Activated CD4-positive, CD25-positive, alpha-beta regulatory T cell (primary cell): ENCODE data around the gene DENND6B.

ENCODE experiments used
- DNase-seq, 4 experiments: peaks; one replicate each; lab custom pipeline; 2025; lab: John Stamatoyannopoulos, UW

The DENND6B gene

GRCh38 chr22:50315289-50316113 lies 11.3 kb downstream of the DENND6B start:
- DNase-seq: no peak

DNA sequence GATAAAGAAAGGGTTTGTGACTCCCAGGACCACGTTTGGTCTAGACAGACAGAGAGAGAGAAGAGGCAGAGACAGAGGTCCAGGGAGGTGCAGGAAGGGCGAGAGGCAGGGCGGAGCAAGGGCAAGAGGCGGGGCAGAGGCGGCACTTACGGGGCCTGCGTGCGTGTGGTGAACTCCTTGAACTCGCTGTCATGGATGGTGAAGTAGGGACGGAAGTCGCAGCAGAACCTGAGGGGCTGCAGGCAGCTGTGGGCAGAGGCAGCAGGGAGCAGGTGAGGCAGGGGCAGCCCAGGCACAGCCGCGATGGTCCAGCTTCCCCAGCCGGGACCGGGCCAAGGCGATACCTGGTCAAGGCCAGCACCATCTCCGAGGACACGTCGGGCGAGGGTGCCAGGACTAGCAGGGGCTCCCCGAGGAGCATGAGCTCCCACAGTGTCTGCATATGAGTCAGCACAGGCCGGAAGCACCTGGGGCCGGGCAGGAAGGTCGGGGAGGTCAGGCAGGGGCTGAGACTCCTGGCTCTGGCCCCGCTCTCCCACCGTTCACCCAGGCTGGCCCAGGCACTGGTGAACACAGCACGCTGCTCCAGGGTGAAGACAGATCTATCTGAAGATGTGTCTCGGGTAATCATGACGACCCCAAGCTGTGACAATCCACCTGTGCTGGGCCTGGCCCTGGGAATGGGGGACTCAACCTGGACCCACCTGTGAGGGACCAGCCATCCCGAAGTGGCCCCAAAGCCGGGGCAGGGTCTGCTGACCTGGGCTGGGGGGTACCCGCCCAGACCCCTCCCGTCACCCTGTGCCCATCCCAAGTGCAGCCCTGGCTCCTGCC lies 12.1 kb downstream of the DENND6B start:
- DNase-seq: peak; percentile 39 to 64 (median 56)

GRCh38 chr22:50314081-50314454 lies 12.7 kb downstream of the DENND6B start:
- no peak for DNase-seq

DNA sequence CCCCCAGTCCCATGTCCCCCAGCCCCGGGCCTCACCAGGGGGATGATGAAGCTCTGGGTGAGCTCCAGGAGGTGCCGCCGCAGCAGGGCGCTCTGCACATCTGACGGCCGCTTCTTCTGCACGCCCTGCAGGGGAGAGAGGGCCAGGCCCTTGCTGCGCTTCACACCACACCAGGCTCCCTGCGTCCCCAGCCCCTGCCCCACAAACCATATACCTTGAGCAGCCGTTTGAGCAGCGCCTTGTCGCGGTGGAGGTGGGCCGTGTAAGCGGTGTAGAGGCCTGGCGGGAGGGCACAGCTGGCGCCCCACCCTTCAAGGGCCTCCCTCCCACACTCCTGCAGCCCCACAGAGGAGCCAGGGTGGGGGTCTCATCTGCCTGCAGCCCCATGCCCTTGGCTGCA lies 13.2 kb downstream of the DENND6B start:
- DNase-seq: no peak

DNA sequence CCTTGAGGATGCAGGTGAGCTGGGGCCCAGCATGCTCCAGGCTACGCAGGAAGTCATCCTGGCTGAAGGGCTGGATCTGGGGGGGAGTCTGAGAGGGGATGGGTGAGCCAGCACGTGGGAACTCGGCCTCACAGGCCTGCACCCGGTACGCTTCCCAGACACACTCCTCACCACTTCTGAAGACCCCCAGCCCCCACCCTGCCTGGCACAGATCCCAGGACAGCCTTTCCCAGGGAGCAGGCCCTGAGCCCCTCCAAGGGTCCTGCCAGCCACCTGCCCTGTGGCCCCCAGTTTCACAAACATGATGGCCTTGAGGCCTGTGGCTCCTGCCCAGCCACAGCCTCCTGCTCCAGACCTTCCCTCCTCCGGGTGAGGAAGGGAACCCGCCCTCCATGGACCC lies 13.8 kb downstream of the DENND6B start:
- DNase-seq: no peak

GRCh38 chr22:50312371-50312770 lies 14.4 kb downstream of the DENND6B start:
- DNase-seq: no peak

DNA sequence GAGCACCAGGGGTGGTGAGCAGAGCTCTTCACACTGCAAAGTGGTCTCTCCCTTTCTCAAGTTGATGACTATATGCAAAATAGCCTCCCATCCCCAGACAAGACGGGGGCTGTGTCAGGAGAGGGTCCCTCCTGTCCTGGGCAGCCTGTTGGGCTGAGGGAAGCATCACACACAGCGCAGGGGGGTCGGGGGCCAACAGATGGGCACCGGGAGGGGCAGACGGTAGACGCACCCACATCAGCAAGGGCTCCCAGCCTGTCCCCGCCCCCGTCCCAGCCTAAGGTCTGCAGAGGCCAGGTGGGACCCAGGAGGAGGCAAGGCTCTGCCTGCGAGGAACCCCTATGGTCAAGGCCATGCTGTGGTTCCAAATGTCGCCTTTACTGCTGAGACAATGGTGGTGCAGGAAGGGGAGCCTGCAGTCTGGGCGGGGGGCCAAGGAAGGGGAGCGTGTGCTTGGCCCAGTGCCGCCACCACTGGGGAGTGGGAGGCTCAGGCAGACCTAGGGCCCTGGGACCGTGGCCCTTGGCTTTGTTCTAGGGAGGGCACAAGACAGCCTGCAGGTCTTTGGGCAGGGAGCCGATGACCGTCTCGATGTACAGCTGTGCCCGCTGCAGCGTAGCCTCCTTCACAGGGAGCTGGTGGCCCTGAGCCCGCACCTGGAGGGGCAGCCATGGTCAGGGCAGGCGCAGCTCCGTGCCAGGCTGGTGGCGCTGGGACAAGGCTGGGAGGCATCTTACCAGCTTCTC lies 15.0 kb downstream of the DENND6B start:
- no peak for DNase-seq

DNA sequence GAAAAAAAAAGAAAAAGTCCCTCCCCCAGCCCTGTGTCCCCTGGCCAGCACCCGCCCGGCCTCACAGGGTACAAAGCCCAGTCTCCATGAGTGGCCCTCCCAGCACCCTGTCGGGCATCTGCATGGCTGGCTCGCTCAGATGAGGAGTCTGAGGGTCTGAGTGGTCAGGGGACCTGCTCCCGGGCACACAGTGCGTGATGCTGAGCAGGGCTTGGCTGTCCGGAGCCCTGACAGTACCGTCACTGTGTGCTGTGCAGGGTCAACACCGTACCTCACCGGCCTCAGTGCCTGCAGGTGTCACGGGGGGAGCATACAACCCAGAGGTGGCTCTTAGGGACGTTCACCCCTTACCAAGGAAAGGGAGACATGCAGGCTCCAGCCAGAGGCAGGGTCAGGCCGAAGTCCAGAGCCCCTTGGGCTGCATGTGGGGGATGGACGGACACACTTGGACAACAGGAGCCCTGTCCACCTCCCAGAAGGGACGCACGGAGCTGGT lies 15.8 kb downstream of the DENND6B start:
- DNase-seq: no peak

DNA sequence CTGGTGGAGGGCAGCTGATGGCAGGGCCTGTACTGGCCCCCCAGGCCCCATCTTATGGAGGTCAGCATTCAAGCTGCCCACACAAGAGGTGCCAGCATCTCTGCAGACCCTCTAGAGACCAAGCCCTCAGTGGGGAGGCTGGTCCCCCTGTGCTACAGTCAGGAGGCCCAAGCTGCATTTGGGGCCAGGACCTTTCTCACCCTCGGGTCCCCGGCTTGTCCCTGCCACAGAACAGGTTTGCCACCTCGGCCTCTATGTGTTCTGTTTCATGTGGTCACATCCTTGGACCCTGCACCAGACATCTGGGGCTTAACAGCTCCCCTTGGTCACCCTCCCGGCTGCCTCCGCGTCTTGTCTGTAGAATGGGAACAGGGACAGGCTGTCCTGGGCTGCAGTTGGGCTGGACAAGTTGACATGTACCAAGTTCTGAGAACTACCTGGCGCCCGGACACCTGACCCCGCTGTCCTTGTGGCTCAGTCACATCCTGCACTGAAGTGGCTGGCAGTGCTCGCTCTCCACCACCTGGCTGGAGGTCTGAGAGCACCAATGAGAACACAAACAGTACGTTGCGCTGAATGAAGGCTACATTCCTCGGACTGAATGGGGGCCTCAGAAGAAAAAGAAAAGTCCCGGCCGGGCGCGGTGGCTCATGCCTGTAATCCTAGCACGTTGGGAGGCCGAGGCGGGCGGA lies 16.6 kb downstream of the DENND6B start:
- DNase-seq: no peak

- no peak for DNase-seq
Observed at GRCh38 chr22:50309601-50309991, 17.2 kb downstream of the DENND6B start.

- no peak for DNase-seq
Observed at GRCh38 chr22:50308986-50309600, 17.7 kb downstream of the DENND6B start.

DNA sequence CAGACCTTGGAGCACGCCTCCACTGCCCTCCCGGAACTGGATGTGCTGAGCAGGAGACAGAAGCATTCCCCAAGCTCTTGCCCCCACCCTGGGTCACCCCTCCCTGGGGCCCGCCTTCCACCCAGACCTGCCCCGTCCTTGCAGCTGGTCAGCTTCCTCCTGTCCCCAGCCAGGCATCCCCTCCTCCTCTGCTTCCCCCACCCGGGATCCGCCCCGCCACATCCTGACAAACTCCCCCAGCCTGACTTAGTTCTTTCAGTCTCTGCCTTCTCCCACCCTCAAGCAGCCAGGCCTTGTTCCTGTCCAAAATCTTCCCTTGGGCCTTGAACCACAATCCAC lies 18.2 kb downstream of the DENND6B start:
- DNase-seq: no peak

DNA sequence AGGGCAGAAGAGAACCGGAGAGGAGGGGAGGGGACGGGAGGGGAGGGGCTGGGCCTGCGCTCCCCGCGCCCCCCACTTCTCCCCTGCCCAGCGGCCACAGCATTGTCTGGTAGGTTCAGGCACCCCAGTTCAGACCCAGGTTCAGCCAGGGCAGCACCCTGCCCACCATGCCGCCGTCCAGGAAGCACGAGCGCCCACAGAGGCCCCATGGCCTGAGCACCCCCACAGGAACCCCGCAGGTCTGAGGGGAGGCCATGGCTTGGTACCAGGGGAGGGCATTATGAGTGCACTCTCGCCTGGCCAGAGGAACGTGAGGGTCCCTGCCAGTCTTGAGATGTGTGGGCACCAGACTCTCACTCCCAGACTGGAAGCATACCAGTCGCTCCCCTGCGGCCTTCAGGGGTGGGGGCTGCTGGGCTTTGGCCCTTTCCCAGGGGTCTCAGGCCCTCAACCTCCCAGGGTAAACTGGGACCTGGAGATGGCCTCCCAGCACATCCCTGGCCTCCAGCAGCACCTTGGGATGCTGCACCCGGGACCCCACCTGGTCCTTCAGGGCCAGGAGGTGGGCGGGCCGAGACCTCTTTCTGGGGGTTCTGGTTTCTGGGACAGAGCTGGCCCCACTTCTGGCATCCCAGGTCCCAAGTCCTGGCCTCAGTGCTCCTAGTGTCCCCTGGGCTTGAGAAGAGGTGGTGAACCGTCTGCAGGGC lies 18.8 kb downstream of the DENND6B start:
- no peak for DNase-seq

GRCh38 chr22:50306753-50307749 lies 19.8 kb downstream of the DENND6B start, which contains the start of gene PLXNB2:
PLXNB2 (minus strand) TSS chr22:50307646; CDS start chr22:50290584, 17,062 bp downstream.
- DNase-seq: no peak

DNA sequence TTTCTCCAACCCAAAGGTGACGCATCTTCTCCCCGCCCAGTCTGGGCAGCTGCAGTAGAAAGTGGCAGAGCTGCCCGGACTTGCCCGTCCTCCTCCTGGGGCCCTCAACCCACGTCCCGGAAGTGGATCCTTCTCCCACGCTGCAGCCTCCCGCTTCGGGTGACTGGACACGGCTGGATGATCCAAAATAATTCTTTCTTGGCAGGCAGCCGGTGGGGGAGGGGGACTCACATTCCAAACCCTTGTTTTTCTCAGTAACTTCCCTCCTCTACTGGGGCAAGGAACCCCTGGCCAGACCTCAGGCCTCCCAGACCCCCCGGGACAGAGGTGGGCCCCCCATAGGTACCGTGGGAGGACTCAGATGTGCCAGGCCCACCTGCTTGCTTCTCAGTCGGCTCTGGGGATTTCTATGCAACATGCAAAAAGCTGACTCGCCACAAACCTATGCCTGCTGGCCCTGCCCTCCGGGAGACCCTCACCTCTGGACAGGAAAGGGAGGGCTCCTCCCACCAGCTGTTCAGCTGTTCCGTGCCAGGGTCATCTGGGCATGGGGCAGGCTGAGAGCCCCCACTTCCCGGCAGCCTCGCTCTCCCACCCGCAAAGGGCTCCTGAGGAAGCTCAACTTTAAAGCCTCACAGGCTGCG lies 20.8 kb downstream of the DENND6B start:
- no peak for DNase-seq

DNA sequence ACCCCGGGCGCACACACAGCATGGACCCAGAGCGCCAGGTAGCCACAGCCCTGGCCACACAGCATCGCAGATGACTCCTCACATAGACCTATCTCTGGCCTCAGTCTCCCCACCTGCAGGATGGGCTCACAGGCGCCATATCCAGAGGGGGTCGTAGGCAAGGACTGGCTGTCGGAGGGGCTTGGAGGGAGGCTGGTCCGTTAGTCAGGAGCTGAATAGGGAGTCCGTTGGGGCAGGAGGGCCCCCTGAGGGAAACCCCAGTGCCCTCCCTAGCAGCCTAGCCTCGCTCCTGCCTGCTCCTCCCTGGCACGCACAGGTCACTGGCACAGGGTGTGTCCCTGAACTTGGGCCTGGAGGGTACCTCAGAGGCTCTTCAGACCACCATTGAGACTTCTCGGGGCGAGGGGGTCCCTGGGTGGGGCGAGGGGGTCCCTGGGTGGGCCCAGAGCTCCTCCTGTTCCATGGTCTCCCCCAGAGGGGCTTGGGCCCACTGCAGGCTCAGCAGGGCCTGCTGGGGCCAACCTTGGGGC lies 21.4 kb downstream of the DENND6B start:
- no peak for DNase-seq

GRCh38 chr22:50304528-50305392 lies 22.1 kb downstream of the DENND6B start:
- DNase-seq: no peak
